Measurements from ENCODE around the gene POLDIP2. TPM values are rescaled to one million over a fixed set of nuclear protein-coding genes. Genes with fewer than 3 reads are reported as not detected.

The POLDIP2 gene
- total and polyA plus RNA-seq, 2 of the 13 experiments (the other 11 are each of a cell fraction or from before 2014, with no cell fraction given), result 85.9 to 114 TPM

GRCh38 chr17:28404812-28405570 is 47.7 kb upstream of the POLDIP2 start (continued):
- no peak for TF ChIP-seq ZNF576 (CRISPR knock-in tag; IDR thresholded peaks at IDR 0.05)
- TF ChIP-seq ZNF615 (CRISPR knock-in tag; IDR thresholded peaks at IDR 0.05; ENCODE audit: borderline replicate concordance), result no peak
- TF ChIP-seq HNRNPK (IDR thresholded peaks at IDR 0.05; ENCODE audit: low read depth, low read length, poor library complexity, severe bottlenecking), result no peak
- peak; percentile 76; the same call in 1 of the 2 replicates for TF ChIP-seq NCOR1 (IDR thresholded peaks at IDR 0.05; ENCODE audit: borderline replicate concordance, low read length)
- 0 out of 2 replicates have a peak, but pooled peaks have one; percentile 42 for TF ChIP-seq ZNF740 (CRISPR knock-in tag; IDR thresholded peaks at IDR 0.05)
- peak; percentile 32; the same call in 1 of the 2 replicates for TF ChIP-seq THRA (CRISPR knock-in tag; IDR thresholded peaks at IDR 0.05; ENCODE audit: borderline replicate concordance)
- peak; percentile 77 for TF ChIP-seq ZNF687 (CRISPR knock-in tag; IDR thresholded peaks at IDR 0.05)
- peak; percentile 41; the same call in 1 of the 2 replicates for TF ChIP-seq HMG20A (CRISPR knock-in tag; IDR thresholded peaks at IDR 0.05; ENCODE audit: borderline replicate concordance)
- peak; percentile 73 for TF ChIP-seq MED1 (CRISPR knock-in tag; IDR thresholded peaks at IDR 0.05)
- peak; percentile 26; the same call in 1 of the 2 replicates for TF ChIP-seq KDM5B (CRISPR knock-in tag; IDR thresholded peaks at IDR 0.05; ENCODE audit: borderline replicate concordance)
- TF ChIP-seq SYNCRIP (IDR thresholded peaks at IDR 0.05; ENCODE audit: insufficient read depth, low read depth, low read length), result no peak
- TF ChIP-seq HNF4G (IDR thresholded peaks at IDR 0.05; ENCODE audit: borderline replicate concordance, low read depth, low read length), result peak; percentile 93
- TF ChIP-seq HNF4G (CRISPR knock-in tag; IDR thresholded peaks at IDR 0.05; ENCODE audit: borderline replicate concordance, low read depth), result peak; percentile 55
- no peak for TF ChIP-seq FOXA1 (IDR thresholded peaks at IDR 0.05)
- TF ChIP-seq FOXA1 (CRISPR knock-in tag; IDR thresholded peaks at IDR 0.05), result no peak; the same call in 1 of the 2 replicates
- TF ChIP-seq RARA (CRISPR knock-in tag; IDR thresholded peaks at IDR 0.05), result peak; percentile 83
- TF ChIP-seq GPN1 (CRISPR knock-in tag; IDR thresholded peaks at IDR 0.05; ENCODE audit: borderline replicate concordance), result no peak
